A549 (cell line): Measurements from ENCODE around the gene SS18L1. TPM values are rescaled to one million over a fixed set of nuclear protein-coding genes. Genes with fewer than 3 reads are reported as not detected.

Experiments used
- ATAC-seq, 2 experiments: fragments of 200-7000 bp in 1 of 2; fragments of >200 bp in 1 of 2; cut with Nextera tagmentation in 1 of 2; cut with Tn5 transposase in 1 of 2; 3 replicates each; pipeline versions ENCODE4 v1.8.0 to v1.9.1; 2018 to 2020; ENCODE audit warnings: mild to moderate bottlenecking in 1 of 2, moderate library complexity in 1 of 2
- CTCF ChIA-PET: fragments of 300-600 bp; sonication (Branson Sonifier 250); formaldehyde crosslinking; extraction: SDS; loops from one replicate; lab custom pipeline; 2021; ENCODE audit warnings: antibody characterized with exemption, inconsistent platforms; lab: Yijun Ruan, JAX
- POLR2A ChIA-PET: fragments of 350-600 bp; formaldehyde crosslinking; extraction: SDS; loops from one replicate; lab custom pipeline; 2021; ENCODE audit warnings: antibody characterized with exemption, inconsistent platforms; lab: Yijun Ruan, JAX
- DNase-seq, 2 experiments: peaks; one replicate each; pipeline versions ENCODE4 v3.0.0 to v3.0.0-alpha.2; 2011 to 2016; ENCODE audit warnings: low read depth in 1 of 2, low spot score in 1 of 2
- FAIRE-seq: peaks from 2 replicates; lab custom pipeline; 2011; peaks lifted over from hg19 to GRCh38; lab: Jason Lieb, UNC
- H3K27ac ChIP-seq, 2 experiments: fragments of >200 bp; sonication (Bioruptor Twin); formaldehyde crosslinking; 3 replicates each; pipeline ENCODE4 v1.5.1; 2016 to 2017
- H3K4me1 ChIP-seq: fragments of >200 bp; sonication (Bioruptor Twin); formaldehyde crosslinking; 3 replicates; pipeline ENCODE4 v1.6.1; 2016
- H3K4me2 ChIP-seq: fragments of >200 bp; sonication (Bioruptor Twin); formaldehyde crosslinking; 3 replicates; pipeline ENCODE4 v1.6.1; 2016
- H3K4me3 ChIP-seq: fragments of >200 bp; sonication (Bioruptor Twin); formaldehyde crosslinking; 3 replicates; pipeline ENCODE4 v1.5.1; 2016
- H3K9me3 ChIP-seq: fragments of >200 bp; sonication (Bioruptor Twin); formaldehyde crosslinking; 3 replicates; pipeline ENCODE4 v1.6.1; 2016
- FOSB ChIP-seq: fragments of 250-450 bp; sonication (Bioruptor Pico); IDR thresholded peaks from 2 replicates; pipeline ENCODE4 v1.5.0; 2020; ENCODE audit warnings: mild to moderate bottlenecking, moderate library complexity
- FOSL2 ChIP-seq, 2 experiments: fragments of 450-650 bp in 1 of 2; fragments of >200 bp in 1 of 2; sonication (Bioruptor Twin) in 1 of 2; formaldehyde crosslinking; IDR thresholded peaks; 2 replicates each; pipeline versions ENCODE4 v1.5.0 to v1.6.1; 2016 to 2020; ENCODE audit warnings: mild to moderate bottlenecking in 1 of 2, moderate library complexity in 1 of 2
- GATA3 ChIP-seq: IDR thresholded peaks from 2 replicates; pipeline ENCODE4 v1.6.1; 2012; ENCODE audit warnings: borderline replicate concordance
- MAFK ChIP-seq: fragments of 450-650 bp; IDR thresholded peaks from 2 replicates; pipeline ENCODE4 v1.6.1; 2014; ENCODE audit not compliant: partially characterized antibody
- NPAS2 ChIP-seq: fragments of 250-450 bp; sonication (Bioruptor Pico); IDR thresholded peaks from 2 replicates; pipeline ENCODE4 v1.8.0; 2022; ENCODE audit warnings: mild to moderate bottlenecking, moderate library complexity, borderline replicate concordance
- RFX5 ChIP-seq: fragments of 450-650 bp; IDR thresholded peaks from 2 replicates; pipeline ENCODE4 v1.7.1; 2014; ENCODE audit warnings: antibody characterized with exemption, mild to moderate bottlenecking, moderate library complexity
- RNF2 ChIP-seq: fragments of 200-600 bp; sonication (generic); IDR thresholded peaks from 2 replicates; pipeline ENCODE4 v1.6.1; 2016; ENCODE audit warnings: low read depth, mild to moderate bottlenecking, antibody characterized with exemption, moderate library complexity, borderline replicate concordance
- SMC3 ChIP-seq: fragments of >200 bp; sonication (Bioruptor Twin); formaldehyde crosslinking; IDR thresholded peaks from 3 replicates; pipeline ENCODE4 v1.6.1; 2018; ENCODE audit warnings: inconsistent platforms
- TFCP2L1 ChIP-seq: fragments of 250-450 bp; sonication (Bioruptor Pico); IDR thresholded peaks from 2 replicates; pipeline ENCODE4 v1.5.0; 2021; ENCODE audit warnings: mild to moderate bottlenecking
- ZC3H11A ChIP-seq: fragments of 450-650 bp; IDR thresholded peaks from 2 replicates; pipeline ENCODE4 v1.6.1; 2014; ENCODE audit warnings: antibody characterized with exemption, mild to moderate bottlenecking
- ZNF302 ChIP-seq: fragments of 250-450 bp; sonication (Bioruptor Pico); IDR thresholded peaks from 2 replicates; pipeline ENCODE4 v1.9.0; 2021; ENCODE audit warnings: inconsistent platforms, mild to moderate bottlenecking, moderate library complexity
- WGBS: methylation state at CpG from one replicate; pipeline ENCODE4 v1.1.6; 2017; ENCODE audit errors: missing lambda C conversion rate; 5-methylcytosine and 5-hydroxymethylcytosine counted together
- polyA plus RNA-seq, 4 experiments: library from polyadenylated mRNA; depleted of rRNA in 3 of 4; stranded (reverse); fragments of >200 nt; fragmentation: RNase III in 1 of 4; extraction: RNeasy Plus Mini Kit Qiagen cat#74134 plus additional on column Dnase treatment in 1 of 4; gene quantifications; 2 replicates in 3 of 4; 3 replicates in 1 of 4; pipeline ENCODE4 v1.2.3, GENCODE V29; 2011 to 2017
- TF ChIP-seq, protein P1 (sequence below): fragments of 250-450 bp; sonication (Bioruptor Pico); IDR thresholded peaks from 2 replicates; pipeline ENCODE4 v1.5.0; 2021; ENCODE audit warnings: mild to moderate bottlenecking, moderate library complexity, borderline replicate concordance
- TF ChIP-seq, protein P2 (sequence below): fragments of 200-600 bp; sonication (generic); IDR thresholded peaks from 2 replicates; pipeline ENCODE4 v1.6.1; 2016; ENCODE audit warnings: antibody characterized with exemption, mild to moderate bottlenecking, moderate library complexity
- TF ChIP-seq, protein P3 (sequence below): fragments of >200 bp; sonication (Bioruptor Twin); formaldehyde crosslinking; IDR thresholded peaks from 2 replicates; pipeline ENCODE4 v1.6.1; 2016
- TF ChIP-seq, protein P4 (sequence below): IDR thresholded peaks from 2 replicates; pipeline ENCODE4 v1.6.1; 2012; ENCODE audit warnings: low read depth, borderline replicate concordance

SS18L1 gene
- polyA plus RNA-seq, 2 of the 4 experiments (the other 2 are of a cell fraction): 7.4 to 13.1 TPM

DNA sequence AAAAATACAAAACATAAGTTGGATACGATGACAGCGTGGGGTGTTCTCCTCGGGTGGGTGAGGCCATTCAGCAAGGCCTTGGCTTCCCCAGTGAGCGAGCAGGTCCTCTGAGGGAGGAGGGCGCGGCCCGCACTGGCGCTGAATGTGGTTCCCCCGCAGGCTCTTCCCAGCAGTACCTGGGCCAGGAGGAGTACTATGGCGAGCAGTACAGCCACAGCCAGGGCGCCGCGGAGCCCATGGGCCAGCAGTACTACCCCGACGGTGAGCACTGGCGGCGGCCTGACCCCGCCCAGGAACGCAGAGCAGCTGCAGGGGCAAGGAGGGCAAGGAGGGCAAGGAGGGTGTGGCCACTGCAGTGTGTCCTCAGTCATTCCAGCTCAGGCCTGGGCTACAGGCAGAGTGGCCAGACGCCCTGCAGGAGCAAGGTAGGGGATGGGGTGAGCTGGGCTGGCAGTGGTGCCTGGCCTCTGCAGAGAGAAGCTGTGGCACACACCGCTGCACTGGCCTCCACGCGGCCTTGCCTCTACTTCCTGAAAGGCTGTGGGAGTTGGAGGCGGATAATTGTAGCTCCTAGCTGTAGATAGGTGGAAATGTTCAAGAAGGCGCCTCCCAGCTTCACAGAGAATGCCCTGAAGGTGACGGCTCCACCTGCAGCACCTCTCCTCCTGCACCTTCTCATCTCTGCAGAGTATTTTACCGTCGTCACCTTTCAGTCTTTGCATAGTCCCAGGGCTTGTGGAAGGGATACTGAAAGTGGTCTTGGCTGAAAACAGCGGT is 20.6 kb downstream of the SS18L1 start:
- no peaks in the 10 kb centered on the region for H3K4me1 ChIP-seq
- POLR2A ChIA-PET: no interaction called here
- H3K9me3 ChIP-seq: no peaks in the 10 kb centered on the region
- whole genome bisulfite sequencing: 96% methylated on average over 24 of the region's 29 CpGs
- no peak; a peak in 1 of 6 replicates for ATAC-seq
- no peak overlapping the region for H3K4me3 ChIP-seq
- H3K4me2 ChIP-seq: no peak overlapping the region
- no peak overlapping the region for H3K27ac ChIP-seq
- CTCF ChIA-PET: interaction anchor here (0.9 to 1.2 kb wide), 3 partner anchors 8 to 154 kb away, joined by 3 read pairs; no protein-coding TSS in a partner anchor
- no peak for DNase-seq
- TF ChIP-seq, protein P1, sequence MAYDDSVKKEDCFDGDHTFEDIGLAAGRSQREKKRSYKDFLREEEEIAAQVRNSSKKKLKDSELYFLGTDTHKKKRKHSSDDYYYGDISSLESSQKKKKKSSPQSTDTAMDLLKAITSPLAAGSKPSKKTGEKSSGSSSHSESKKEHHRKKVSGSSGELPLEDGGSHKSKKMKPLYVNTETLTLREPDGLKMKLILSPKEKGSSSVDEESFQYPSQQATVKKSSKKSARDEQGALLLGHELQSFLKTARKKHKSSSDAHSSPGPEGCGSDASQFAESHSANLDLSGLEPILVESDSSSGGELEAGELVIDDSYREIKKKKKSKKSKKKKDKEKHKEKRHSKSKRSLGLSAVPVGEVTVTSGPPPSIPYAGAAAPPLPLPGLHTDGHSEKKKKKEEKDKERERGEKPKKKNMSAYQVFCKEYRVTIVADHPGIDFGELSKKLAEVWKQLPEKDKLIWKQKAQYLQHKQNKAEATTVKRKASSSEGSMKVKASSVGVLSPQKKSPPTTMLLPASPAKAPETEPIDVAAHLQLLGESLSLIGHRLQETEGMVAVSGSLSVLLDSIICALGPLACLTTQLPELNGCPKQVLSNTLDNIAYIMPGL (CRISPR knock-in tag): no peak
- TF ChIP-seq, protein P2, sequence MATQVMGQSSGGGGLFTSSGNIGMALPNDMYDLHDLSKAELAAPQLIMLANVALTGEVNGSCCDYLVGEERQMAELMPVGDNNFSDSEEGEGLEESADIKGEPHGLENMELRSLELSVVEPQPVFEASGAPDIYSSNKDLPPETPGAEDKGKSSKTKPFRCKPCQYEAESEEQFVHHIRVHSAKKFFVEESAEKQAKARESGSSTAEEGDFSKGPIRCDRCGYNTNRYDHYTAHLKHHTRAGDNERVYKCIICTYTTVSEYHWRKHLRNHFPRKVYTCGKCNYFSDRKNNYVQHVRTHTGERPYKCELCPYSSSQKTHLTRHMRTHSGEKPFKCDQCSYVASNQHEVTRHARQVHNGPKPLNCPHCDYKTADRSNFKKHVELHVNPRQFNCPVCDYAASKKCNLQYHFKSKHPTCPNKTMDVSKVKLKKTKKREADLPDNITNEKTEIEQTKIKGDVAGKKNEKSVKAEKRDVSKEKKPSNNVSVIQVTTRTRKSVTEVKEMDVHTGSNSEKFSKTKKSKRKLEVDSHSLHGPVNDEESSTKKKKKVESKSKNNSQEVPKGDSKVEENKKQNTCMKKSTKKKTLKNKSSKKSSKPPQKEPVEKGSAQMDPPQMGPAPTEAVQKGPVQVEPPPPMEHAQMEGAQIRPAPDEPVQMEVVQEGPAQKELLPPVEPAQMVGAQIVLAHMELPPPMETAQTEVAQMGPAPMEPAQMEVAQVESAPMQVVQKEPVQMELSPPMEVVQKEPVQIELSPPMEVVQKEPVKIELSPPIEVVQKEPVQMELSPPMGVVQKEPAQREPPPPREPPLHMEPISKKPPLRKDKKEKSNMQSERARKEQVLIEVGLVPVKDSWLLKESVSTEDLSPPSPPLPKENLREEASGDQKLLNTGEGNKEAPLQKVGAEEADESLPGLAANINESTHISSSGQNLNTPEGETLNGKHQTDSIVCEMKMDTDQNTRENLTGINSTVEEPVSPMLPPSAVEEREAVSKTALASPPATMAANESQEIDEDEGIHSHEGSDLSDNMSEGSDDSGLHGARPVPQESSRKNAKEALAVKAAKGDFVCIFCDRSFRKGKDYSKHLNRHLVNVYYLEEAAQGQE: no peak
- no peak for TF ChIP-seq NPAS2 (CRISPR knock-in tag)
- FAIRE-seq: no peak

DNA sequence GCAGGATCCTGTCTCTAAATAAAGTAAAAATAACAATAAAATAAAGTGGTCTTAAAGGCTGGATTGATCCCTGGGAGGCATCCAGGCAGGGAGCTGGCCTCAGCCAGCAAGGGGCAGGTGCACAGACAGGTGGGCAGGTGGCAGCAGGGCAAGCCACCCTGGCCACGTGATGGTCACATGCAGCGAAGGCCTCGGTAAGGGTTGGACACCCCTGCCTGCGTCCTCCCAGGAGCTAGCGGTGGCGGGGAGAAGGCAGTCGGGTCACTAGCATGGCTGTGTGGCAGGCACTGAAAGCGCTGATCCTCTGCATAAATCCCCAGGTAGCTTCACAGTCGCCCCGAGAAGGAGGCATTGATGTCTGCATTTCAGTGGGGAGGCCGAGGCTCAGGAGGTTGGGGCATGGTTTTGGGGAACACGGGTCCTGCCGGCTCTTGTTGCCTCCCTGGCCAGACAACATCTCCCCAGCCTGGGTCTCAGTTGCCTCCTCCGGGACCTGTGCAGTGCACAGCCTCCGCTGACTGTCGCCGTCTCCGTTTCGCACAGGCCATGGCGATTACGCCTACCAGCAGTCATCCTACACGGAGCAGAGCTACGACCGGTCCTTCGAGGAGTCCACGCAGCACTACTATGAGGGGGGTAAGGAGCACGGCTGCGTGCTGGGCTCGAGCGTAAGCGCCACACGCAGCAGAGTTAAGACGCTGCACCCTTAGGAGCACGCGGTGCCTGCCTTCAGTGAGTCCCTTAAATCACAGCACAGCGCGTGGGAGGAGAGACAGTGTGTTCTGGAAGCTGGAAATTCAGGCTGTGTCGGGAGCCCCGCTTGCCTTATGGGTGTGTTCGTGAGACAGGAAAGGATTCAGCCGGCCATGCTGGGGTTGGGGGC is 21.6 kb downstream of the SS18L1 start:
- no peak for ATAC-seq
- 95% methylated on average over 41 of the region's 41 CpGs for WGBS
- POLR2A ChIA-PET: no interaction called here
- no peak overlapping the region for H3K4me2 ChIP-seq
- no peak for FAIRE-seq
- no peak overlapping the region for H3K27ac ChIP-seq
- CTCF ChIA-PET: interaction anchor here (0.9 to 1.5 kb wide), 2 partner anchors 9 kb away, joined by 3 to 4 read pairs; no protein-coding TSS in a partner anchor
- no peak overlapping the region for H3K4me3 ChIP-seq
- no peaks in the 10 kb centered on the region for H3K4me1 ChIP-seq
- H3K9me3 ChIP-seq: no peaks in the 10 kb centered on the region
- no peak for DNase-seq
- TF ChIP-seq, protein P3, sequence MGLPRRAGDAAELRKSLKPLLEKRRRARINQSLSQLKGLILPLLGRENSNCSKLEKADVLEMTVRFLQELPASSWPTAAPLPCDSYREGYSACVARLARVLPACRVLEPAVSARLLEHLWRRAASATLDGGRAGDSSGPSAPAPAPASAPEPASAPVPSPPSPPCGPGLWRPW: no peak
- TF ChIP-seq, protein P4, sequence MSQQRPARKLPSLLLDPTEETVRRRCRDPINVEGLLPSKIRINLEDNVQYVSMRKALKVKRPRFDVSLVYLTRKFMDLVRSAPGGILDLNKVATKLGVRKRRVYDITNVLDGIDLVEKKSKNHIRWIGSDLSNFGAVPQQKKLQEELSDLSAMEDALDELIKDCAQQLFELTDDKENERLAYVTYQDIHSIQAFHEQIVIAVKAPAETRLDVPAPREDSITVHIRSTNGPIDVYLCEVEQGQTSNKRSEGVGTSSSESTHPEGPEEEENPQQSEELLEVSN: no peak
- TF ChIP-seq ZNF302 (no peak), SMC3 (no peak), MAFK (no peak), RNF2 (no peak), ZC3H11A (no peak), FOSB (CRISPR knock-in tag) (no peak), RFX5 (no peak), GATA3 (no peak), TFCP2L1 (CRISPR knock-in tag) (no peak), FOSL2 (IDR thresholded peaks at IDR 0.05) (no peak), FOSL2 (CRISPR knock-in tag; IDR thresholded peaks at IDR 0.05) (no peak)
- TF ChIP-seq, protein P1 (CRISPR knock-in tag): no peak
- TF ChIP-seq, protein P2: no peak
